Keratinocyte (primary cell): Measurements from ENCODE around the gene PDE8A.

Source experiments
- EZH2 ChIP-seq: IDR thresholded peaks from one replicate; pipeline ENCODE4 v1.6.1; 2012; ENCODE audit warnings: inconsistent platforms, mild to moderate bottlenecking, low read length, moderate library complexity
- TF ChIP-seq, protein P1 (sequence below), 3 experiments: IDR thresholded peaks in 1 of 3; conservative IDR thresholded peaks in 1 of 3; optimal IDR thresholded peaks in 1 of 3; 2 replicates in 2 of 3; 3 replicates in 1 of 3; pipeline versions ENCODE3 to v1.5.1; 2011; ENCODE audit warnings: low read length in 3 of 3, mild to moderate bottlenecking in 3 of 3, moderate library complexity in 2 of 3, control low read depth in 1 of 3, inconsistent platforms in 1 of 3; ENCODE audit not compliant: insufficient read depth in 2 of 3; ENCODE audit errors: extremely low read depth in 1 of 3

- TF ChIP-seq, protein P1, sequence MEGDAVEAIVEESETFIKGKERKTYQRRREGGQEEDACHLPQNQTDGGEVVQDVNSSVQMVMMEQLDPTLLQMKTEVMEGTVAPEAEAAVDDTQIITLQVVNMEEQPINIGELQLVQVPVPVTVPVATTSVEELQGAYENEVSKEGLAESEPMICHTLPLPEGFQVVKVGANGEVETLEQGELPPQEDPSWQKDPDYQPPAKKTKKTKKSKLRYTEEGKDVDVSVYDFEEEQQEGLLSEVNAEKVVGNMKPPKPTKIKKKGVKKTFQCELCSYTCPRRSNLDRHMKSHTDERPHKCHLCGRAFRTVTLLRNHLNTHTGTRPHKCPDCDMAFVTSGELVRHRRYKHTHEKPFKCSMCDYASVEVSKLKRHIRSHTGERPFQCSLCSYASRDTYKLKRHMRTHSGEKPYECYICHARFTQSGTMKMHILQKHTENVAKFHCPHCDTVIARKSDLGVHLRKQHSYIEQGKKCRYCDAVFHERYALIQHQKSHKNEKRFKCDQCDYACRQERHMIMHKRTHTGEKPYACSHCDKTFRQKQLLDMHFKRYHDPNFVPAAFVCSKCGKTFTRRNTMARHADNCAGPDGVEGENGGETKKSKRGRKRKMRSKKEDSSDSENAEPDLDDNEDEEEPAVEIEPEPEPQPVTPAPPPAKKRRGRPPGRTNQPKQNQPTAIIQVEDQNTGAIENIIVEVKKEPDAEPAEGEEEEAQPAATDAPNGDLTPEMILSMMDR (optimal IDR thresholded peaks at IDR 0.05 in 1 of 3, IDR thresholded peaks at IDR 0.05 in 1 of 3, conservative IDR thresholded peaks at IDR 0.05 in 1 of 3; ENCODE audit: extremely low read depth in 1 of 3, insufficient read depth in 2 of 3, low read length in 3 of 3), result no peak
- no peak for TF ChIP-seq EZH2
Measured at GRCh38 chr15:85062560-85062959, 80.9 kb downstream of the PDE8A start.
